GM13977 (cell line): ENCODE measurements around the gene ANGPTL8.

ENCODE experiments used
- DNase-seq: peaks from one replicate; pipeline ENCODE4 v3.0.0; 2012; ENCODE audit warnings: low spot score
- CTCF ChIP-seq: IDR thresholded peaks from 2 replicates; pipeline ENCODE4 v1.5.1; 2012; ENCODE audit warnings: mild to moderate bottlenecking, control low read depth; ENCODE audit not compliant: insufficient read depth; ENCODE audit errors: extremely low read depth, missing control alignments
- in situ Hi-C: fragments of 300-500 bp; cut with MboI; formaldehyde crosslinking; loops from one replicate; pipeline ENCODE4 v1.12.0; 2022; ENCODE audit warnings: low sequenced_read_pairs, low pct_unique_long_range_greater_than_20kb, mixed read lengths, inconsistent platforms; ENCODE audit not compliant: unreplicated experiment

Gene ANGPTL8

GRCh38 chr19:11233073-11233472 is 6.3 kb upstream of the ANGPTL8 start:
- DNase-seq = no peak
- TF ChIP-seq CTCF = no peak
- in situ Hi-C loops = no loop called here

GRCh38 chr19:11234486-11235075 is 4.8 kb upstream of the ANGPTL8 start:
- TF ChIP-seq CTCF = no peak
- in situ Hi-C loops = no loop called here
- DNase-seq = no peak

- in situ Hi-C loops = no loop called here
- DNase-seq = no peak
- TF ChIP-seq CTCF = no peak
Observed at GRCh38 chr19:11236324-11237301, 2.8 kb upstream of the ANGPTL8 start.

- in situ Hi-C loops = no loop called here
- TF ChIP-seq CTCF = no peak
Observed at GRCh38 chr19:11237321-11237720, 2.1 kb upstream of the ANGPTL8 start.

GRCh38 chr19:11238041-11238440 is 1.4 kb upstream of the ANGPTL8 start:
- TF ChIP-seq CTCF = no peak
- DNase-seq = no peak
- in situ Hi-C loops = no loop called here

More at GRCh38 chr19:11237321-11237720, 2.1 kb upstream of the ANGPTL8 start:
- DNase-seq = no peak

- no peak for DNase-seq
- in situ Hi-C loops = no loop called here
- TF ChIP-seq CTCF = no peak
Observed at GRCh38 chr19:11238781-11239376, 540 bp upstream of the ANGPTL8 start.
